DMS153 treated with DMSO at 0.1 percent for 48 hours (cell line): ENCODE data around the gene RBBP6.
"Not testable (repeated sequence)": the region's sequence is repeated elsewhere in the genome, so short reads cannot be mapped to it uniquely, and the experiment has no call there.

Source experiments
- DNase-seq: peaks from one replicate; lab custom pipeline; 2025; ENCODE audit not compliant: unreplicated experiment; lab: John Stamatoyannopoulos, UW

The RBBP6 gene

DNA sequence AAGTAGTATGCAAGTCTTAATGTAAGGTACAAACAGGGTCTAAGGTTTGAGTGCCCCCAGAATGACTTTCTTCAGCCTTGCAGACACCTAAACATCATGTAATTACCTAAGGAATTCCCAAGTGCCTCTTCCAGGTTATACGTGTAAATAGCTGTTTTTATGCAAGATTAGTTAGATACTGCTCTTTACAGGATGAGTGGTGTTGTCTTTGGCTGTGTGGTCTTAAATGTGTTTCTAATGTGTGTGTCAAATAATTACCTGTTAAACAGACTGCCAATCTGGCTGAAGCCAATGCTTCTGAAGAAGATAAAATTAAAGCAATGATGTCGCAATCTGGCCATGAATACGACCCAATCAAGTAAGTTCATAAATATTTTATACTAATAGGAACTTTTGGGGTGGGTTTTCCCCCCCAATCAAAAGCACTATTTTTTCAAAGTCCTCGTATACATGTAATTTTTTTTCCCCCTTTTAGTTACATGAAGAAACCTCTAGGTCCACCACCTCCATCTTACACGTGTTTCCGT is 16.0 kb downstream of the RBBP6 start:
- no peak for DNase-seq

DNA sequence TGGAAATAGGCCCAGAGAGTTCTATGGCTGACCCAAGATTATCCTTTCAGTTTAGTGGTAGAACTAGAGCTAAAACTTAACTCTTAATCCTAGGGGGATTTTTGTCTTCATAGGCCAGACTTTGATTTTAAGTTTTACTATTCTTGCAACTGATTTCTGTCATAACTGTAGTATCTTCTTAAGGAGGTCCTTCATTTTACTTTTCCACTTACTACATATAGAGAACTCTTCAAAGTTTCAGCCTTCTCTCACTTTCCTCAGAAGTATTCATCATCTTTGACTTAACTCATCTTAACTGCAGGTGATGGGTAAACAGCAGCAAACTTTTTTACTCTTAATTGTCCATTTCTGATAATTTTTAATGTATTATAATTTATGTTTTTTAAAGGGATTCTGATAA is 23.4 kb downstream of the RBBP6 start:
- DNase-seq: no peak

DNA sequence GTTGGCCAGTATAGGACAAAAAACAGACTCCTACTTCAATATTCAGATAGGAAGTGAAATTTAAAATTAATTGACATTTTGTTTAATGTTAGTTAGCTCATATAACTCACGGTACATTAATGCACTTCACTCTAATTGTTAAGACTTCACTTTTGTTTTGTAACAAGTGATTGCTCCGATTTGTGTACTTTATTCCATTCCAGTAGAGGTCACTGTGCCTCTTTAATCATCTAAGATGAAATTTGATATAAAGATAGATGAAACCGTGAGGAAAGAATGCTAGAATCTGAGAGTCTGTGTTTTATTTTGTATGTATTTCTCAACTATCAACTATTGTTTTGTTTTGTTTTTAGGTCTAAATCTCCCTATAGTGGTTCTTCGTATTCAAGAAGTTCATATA is 29.0 kb downstream of the RBBP6 start:
- no peak for DNase-seq

DNA sequence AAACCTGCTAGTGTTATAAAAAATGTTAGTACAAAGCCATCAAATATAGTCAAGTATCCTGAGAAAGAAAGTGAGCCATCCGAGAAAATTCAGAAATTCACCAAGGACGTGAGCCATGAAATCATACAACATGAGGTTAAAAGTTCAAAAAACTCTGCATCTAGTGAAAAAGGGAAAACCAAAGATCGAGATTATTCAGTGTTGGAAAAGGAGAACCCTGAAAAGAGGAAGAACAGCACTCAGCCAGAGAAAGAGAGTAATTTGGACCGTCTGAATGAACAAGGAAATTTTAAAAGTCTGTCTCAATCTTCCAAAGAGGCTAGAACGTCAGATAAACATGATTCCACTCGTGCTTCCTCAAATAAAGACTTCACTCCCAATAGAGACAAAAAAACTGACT is 31.7 kb downstream of the RBBP6 start:
- no peak for DNase-seq

- DNase-seq: no peak
These were observed 32.7 kb downstream of the RBBP6 start for GRCh38 chr16:24572069-24572468.

GRCh38 chr16:24573141-24573540 is 33.8 kb downstream of the RBBP6 start:
- DNase-seq: no peak

DNA sequence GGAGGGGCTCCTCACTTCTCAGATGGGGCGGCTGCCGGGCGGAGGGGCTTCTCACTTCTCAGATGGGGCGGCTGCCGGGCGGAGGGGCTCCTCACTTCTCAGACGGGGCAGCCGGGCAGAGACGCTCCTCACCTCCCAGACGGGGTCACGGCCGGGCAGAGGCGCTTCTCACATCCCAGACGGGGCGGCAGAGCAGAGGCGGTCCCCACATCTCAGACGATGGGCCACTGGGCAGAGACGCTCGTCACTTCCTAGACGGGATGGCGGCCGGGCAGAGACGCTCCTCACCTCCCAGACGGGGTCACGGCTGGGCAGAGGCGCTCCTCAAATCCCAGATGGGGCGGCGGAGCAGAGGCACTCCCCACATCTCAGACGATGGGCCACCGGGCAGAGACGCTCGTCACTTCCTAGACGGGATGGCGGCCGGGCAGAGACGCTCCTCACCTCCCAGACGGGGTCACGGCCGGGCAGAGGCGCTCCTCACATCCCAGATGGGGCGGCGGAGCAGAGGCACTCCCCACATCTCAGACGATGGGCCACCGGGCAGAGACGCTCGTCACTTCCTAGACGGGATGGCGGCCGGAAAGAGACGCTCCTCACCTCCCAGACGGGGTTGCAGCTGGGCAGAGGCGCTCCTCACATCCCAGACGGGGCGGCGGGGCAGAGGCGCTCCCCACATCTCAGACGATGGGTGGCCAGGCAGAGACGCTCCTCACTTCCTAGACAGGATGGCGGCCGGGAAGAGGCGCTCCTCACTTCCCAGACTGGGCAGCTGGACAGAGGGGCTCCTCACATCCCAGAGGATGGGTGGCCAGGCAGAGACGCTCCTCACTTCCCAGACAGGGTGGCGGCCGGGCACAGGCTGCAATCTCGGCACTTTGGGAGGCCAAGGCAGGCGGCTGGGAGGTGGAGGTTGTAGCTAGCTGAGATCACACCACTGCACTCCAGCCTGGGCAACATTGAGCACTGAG is 35.4 kb downstream of the RBBP6 start:
- DNase-seq: not testable (repeated sequence)

GRCh38 chr16:24575791-24576190 is 36.4 kb downstream of the RBBP6 start:
- DNase-seq: not testable (repeated sequence)

GRCh38 chr16:24577167-24577566 is 37.8 kb downstream of the RBBP6 start:
- DNase-seq: no peak

DNA sequence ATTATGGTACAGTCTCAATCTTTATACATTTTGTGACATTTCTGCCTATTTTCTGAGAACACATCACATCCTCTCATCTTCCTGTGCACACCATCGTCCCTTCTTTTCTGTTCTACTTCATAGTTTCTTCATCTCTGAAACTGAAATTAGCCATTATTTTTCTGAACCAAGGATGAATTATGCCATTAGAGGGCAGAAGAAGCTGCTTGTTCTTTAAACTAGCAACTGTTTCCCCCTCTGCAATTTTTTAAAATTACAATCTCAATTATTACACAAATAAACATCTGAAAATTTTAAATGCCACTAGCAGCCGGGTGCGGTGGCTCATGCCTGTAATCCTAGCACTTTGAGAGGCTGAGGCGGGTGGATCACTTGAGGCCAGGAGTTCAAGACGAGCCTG is 41.3 kb downstream of the RBBP6 start:
- no peak for DNase-seq

DNA sequence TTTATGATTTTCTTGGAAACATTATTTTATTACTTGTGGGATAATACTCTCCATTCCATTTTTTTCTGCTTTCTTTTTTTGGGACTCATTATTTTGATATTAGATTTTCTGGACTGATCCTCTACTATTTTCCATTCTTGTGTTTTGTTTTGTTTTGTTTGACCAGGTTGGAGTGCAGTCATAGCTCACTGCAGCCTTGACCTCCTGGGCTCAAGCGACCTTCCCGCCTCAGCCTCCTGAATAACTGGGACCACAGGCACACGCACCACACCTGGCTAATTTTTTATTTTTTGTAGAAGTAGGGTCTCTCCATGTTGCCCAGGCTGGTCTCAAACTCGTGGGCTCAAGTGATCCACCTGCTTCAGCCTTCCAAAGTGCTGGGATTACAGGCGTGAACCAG is 44.1 kb downstream of the RBBP6 start:
- DNase-seq: no peak

GRCh38 chr16:24589997-24590396 is 50.6 kb downstream of the RBBP6 start:
- no peak for DNase-seq

DNA sequence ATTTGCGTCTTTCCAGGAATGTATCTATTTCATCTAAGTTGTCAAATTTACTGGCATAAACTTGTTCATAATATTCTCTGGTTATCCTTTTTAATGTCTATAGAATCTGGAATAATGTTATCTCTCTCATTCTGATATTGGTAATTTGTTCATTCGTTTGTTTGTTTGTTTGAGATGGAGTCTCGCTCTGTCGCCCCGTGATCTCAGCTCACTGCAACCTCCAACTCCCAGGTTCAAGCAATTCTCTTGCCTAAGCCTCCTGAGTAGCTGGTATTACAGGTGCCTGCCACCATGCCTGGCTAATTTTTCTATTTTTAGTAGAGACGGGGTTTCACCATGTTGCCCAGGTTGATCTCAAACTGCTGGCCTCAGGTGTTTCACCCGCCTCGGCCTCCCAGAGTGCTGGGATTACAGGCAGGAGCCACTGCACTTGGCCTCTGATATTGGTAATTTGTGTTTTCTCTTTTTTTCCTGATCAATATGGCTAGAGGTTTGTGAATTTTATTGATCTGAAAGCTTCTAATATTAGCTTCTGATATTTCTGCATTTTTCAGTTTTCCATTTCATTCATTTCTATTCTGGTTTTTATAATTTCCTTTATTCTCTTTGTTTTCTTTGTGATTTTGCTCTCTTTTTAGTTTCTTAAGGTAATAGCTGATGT is 59.5 kb downstream of the RBBP6 start:
- DNase-seq: no peak

DNA sequence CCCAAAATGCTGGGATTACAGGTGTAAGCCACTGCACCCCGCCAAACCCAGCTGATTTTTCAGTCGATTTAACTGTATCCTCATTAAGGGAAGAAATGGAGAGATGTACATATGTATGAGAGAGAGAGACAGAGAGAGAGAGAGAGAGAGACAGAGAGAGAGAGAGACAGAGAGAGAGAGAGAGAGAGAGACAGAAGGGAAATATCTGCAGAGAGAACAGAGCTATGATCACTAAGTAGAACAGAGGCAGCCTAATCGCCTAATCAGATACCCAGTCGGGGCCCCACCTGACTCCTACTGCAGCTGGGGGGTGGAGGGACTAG is 70.0 kb downstream of the RBBP6 start:
- DNase-seq: no peak

DNA sequence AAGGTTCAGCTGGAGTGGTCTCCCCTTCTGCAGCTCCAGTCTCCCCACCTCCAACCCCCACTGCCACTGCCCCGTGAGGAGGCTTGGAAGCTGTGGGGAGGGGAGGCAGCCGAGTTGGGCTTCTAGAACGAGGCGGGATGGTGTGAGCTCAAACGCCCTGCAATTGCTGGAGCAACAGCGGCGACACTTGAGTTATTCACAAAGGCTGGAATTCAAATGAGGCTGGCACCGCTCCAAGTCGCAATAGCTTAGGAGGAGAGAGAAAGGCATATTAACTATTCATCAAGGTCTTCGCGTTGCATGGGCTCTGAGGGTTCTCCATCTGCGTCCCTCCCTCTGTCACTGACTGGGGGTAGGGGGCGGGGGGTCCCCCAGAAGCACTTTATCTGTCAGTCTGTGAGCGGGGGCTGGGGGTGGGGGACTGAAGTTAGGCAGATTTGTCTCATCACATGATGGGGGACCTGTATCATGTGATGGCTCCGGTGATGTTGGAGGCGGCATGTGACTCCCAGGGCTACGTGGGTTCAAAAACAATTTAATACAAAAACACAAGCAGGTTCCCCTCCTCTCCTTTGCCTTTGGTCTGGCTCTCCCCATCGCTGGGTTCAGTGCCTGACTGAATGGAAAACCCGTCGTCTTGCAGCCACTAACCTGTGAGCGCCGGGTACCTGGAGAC is 70.5 kb downstream of the RBBP6 start:
- peak; percentile 70 for DNase-seq

DNA sequence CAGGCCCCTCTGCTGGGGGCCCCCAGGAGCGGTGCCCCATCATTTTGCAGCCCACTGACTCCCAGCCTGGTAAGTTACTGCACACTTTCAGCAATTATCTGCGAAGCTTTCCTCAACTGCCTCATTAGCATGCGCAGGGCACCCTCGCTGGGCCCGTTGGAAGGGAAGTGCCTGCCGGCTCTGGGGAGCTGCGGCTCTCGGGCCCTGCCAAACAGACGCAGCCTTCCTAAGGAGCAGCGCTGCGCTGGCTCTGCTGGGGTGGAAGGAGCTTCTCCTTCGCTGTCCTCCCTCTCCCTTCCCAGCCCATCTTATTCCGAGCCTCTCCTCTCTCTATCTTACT is 71.0 kb downstream of the RBBP6 start:
- DNase-seq: peak; percentile 17

GRCh38 chr16:24611310-24611709 is 71.9 kb downstream of the RBBP6 start:
- DNase-seq: no peak

DNA sequence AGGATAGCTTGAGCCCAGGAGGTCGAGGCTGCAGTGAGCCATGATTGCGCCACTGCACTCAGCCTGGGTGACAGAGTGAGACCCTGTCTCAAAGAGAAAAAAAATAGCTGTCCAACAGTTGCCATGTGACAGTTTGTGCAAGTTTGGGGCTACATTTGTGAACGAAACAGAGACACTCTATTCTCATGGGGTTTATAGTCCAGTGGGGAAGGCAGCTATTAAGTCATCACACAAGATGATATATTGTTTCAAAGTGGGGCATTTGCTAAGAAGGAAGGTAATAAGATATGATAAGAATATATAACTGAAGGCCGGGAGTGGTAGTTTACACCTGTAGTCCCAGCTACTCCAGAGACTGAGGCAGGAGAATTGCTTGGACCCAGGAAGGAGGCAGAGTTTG is 73.3 kb downstream of the RBBP6 start:
- no peak for DNase-seq

GRCh38 chr16:24613267-24613666 is 73.9 kb downstream of the RBBP6 start:
- DNase-seq: not testable (repeated sequence)

DNA sequence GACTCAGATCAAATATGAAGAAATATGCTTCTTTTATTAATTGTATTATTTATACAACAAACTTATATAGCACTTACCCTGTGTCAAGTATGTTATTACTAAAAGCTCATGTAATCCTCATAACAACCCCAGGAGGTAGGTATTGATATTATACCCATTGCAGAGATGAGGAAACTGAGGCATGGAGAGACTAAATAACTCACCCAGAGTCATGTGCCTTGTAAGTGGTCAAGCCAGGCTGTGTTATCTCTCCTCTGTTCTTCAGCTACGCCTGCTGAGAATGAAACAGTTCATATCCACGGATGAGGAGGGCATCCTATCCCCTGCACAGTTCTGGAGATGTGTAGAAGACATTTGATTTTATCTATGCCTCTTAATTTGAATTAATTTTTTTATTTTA is 78.1 kb downstream of the RBBP6 start:
- DNase-seq: no peak
